ENCODE data around the gene PM20D2.
A peak's percentile ranks its signal among the peaks of the same experiment; 100 is the strongest.

The PM20D2 gene

DNA sequence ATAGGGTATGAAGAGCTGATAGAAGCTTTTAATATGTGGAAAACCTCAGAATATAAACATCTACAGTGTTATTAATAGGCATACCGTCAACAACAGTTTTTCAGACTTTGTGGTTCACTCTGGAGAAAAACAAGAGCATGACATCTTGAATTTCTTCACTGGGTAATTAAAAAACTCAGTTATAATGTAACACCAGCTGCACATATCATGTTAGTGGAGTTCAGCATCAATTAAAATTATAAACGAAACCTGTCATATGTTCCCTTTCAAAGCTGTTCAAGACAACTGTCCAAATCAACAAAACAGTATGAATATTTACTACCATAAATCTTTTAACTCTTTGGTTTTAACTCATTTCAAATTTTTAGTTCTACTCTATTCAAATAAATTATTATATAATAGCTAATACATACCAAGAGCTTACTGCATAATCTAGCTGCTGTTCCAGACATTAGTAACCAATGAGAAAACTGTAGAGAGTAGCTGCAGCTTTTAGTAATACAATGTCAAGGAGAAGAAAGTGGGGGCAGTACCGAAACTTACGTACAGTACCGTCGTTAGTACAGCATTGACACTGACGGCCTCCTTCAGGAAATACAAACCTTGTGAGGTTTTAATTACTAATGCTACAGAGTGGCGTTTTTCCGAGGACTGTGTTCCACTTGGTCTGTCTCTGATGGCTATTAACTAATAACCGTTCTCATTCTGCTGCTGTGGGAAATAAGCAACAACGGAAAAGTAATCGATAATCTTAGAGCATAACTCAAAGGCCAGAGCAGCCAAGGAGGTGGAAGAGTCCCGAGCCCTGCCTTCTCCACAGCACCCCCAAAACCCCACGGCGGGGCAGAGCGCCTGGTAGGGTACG is 532 bp upstream of the PM20D2 start:
- DNase-seq: peak in 3 of 5 donors; percentile 5 to 67 (median 17)

GRCh38 chr6:89146718-89147700 is 1.2 kb downstream of the PM20D2 start:
- DNase-seq: peak in 2 of 5 donors; percentile 4 to 30

DNA sequence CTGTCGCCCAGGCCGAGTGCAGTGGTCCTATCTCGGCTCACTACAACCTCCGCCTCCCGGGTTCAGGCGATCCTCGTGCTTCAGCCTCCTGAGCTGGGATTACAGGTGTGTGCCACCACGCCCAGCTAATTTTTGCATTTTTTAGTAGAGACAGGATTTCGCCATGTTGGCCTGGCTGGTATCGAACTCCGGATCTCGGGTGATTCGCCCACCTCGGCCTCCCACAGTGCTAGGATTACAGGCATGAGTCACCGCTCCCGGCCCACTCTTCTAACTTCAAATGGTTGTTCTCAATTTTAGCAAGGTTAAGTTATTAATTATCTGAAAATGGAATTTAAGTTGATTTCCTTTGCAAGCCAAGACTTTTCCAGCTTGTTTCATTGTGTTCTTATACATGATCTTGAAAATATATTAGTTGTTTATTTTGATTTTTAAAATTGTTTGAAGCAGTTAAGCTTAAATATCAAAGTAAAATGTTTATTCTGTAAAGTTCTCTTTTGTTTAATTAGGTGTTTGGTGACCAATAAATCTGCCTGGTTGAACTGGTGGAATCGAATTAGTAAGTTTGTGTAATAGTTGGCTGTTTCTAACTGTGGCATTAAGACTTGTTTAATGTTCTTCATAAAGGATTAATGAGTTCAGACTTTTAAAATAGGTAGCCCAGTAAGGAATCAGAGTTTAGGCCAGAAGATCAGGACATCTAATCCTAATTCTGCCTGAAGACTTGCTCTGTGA is 2.3 kb downstream of the PM20D2 start:
- no peak for DNase-seq

GRCh38 chr6:89154131-89154530 is 8.3 kb downstream of the PM20D2 start:
- no peak for DNase-seq

DNA sequence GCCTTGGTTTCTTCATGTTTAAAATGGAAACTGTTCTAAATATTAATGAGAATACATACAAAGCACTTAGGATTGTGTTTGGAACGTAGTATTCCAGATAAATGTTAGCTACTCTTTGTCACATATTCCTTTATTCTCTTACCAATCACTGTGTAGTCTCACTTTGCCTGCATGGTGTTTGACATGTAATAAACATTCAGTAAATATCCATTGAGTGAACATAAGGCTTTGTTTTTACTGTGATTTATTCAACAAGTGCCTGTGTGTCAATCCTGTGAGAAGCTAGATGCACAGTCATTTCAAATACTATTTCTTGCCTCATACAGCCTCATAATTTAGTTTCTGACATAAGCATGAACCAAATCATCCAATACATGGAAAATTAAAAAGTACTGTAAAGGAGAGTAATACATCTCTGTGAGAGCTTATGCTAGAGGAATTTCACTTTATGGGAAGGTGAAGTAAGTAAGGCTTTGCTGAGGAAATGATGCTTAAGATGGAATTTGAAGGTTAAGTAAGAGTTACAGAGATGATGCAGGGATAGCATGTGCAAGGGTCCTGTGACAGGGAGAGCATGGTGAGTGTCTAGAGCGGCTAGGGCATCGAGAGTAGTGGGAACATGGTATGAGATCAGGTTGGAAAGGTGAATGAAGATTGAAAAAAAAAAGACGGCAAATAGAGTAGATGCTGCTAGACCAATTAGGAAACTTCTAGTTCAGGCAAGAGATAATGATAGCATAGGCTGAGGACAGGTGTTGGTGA is 14.7 kb downstream of the PM20D2 start:
- no peak for DNase-seq

DNA sequence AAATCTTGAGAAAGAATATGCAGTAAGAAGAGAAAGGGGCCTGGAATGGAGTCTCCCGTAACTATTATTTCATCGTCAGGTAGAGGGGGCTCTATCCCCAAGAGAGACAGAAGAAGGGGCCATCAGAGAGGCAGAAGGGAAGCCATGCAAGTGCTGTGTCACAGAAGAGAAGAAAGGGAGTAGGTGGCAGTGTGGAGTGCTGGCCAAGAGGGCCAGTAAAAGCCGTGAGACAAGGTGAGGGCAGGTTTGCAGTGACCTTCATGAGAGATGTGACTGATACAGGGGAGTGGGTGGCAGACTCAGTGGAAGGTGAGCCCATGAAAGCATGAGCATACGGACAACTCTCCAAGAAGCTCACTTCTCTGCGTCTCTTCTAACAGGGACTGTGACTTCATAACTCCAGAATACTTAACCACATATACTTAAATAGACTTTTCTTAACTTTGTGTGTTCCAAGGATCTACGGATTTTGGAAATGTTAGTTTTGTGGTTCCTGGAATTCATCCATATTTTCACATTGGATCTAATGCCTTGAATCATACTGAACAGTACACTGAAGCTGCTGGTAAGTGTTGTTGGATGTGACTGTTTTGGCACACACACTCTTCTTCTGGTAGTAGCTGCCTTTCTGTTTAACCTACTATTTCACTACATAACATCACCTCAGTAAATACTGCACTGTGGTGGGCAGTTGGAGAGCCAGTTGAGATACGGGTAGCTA is 15.6 kb downstream of the PM20D2 start:
- no peak for DNase-seq

- DNase-seq: no peak
Measured at GRCh38 chr6:89162047-89162371, 16.2 kb downstream of the PM20D2 start.

- DNase-seq: no peak
Measured at GRCh38 chr6:89172131-89172530, 26.3 kb downstream of the PM20D2 start.

DNA sequence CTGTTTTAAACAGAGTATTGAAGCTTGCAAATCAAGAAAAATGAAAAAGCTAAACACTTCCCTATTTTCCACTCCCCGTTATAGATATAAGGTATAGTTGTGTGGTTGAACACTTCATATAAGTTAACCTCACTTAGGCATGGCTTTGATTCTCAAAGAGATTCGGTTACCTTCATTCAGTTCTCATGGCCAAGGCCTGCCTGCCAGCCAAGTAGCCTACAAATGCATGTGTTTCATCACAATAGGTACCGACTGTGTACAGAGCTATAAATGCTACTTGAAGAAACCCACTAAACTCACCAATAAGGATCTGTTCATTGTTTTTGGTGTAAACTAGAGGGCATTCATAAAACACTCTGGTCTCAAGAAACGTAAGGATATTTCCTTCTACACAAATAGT is 27.8 kb downstream of the PM20D2 start:
- no peak for DNase-seq

DNA sequence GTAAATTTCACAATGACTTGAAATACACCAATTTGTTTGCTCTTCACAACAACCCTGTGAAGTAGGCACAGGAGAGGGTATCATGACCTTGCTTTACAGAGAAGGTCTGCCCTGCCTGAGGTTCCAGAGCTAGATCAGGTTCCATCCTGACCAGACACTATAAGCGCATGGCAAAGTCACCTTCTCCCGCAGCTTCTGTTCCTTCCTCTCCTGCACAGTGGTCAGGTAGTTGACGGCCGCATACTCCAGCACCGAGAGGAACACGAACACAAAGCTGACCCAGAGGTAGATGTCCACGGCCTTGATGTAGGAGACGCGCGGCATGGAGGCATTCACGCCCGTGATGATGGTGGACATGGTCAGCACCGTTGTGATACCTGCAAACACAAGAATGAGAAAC is 34.3 kb downstream of the PM20D2 start:
- no peak for DNase-seq

DNA sequence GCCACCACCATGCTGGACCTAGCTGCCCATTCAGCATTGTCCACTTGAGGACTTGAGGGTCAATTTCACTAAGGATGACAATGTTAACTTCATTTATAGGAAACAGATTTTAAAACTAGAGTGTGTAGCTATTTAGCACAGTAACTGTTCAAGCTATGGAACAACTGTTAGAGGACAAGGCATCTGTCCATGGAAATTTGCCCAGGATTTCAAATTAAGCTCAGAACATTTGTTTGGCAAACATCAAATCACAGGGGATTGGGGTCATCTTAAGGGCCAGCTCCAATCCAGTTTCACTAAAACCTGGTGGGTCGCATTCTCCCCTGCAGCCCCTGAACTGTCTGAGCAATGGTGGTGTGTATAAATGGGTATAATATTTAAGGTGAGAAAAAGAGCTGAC is 35.1 kb downstream of the PM20D2 start:
- no peak for DNase-seq

DNA sequence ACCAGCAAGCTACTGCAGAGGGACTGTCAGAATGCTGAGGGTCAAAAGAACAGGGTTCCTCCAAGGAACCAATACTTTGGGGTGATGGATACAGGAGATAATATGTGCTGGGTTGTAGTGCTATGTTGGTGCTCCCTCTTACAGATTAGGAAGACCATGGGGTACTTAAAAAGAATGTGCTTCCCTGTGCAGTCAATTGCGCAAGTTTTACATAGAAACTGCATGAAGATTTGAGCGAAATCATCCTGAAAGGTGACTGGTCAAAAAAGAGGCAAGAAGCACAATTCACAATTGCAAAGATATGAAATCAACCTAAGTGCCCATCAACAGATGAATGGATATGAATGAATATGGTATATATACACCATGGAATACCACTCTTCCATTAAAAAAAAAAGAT is 37.4 kb downstream of the PM20D2 start:
- DNase-seq: no peak

DNA sequence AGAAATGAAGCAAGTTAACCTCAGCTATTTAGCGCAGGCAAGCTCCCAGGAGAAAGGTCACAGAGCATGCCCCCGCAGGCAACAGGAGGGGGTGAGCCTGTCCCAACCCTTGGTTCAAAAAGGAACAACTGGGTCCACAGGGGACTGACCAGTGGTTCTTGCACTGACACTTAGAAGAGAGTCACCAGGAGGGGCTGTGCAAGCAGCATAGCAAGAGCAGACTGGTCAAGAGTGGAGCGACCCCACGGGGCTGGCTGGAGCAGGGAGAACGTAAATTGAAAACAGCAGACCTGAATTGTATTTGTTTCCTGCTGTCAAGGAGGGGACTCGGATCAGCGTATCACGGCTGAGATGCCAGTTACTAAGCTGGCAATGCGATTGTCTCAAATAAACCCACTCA is 38.5 kb downstream of the PM20D2 start:
- DNase-seq: no peak

DNA sequence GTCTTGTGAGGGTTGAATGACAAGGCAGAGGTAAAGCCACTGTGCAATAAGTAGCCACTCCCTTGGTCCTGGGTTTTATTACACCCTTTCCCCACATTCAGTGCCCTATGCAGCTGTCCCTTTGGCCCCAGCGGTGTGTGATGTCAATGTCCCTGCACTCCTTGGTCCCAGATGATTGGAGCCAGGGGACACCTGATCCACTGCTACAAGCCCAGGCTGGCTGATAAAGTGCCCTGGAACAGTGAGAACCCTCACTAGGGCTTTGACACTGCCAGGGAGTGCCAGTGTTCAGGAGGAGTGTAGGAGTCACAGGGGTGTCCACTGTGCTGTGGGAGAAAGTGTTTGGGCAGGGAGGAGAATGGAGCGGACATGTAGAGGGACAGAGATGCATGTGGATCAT is 40.9 kb downstream of the PM20D2 start:
- no peak for DNase-seq

DNA sequence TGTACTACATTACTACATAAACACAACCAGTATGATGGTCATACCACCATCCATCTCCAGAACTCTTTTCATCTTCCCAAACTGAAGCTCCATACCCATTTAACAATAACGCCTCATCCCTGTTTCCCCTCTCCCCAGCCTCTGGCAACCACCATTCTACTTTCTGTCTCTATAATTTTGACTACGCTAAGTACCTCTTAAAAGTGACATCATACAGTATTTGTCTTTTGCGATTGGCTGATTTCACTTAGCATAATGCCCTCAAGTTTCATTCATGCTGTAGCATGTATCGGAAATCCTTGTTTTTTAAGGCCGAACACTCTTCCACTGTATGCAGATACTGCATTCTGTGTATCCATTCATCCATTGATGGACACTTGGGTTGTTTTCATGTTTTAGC is 41.6 kb downstream of the PM20D2 start:
- no peak for DNase-seq

- DNase-seq: no peak
Measured at GRCh38 chr6:89190741-89191140, 44.9 kb downstream of the PM20D2 start.

GRCh38 chr6:89194559-89194958 is 48.7 kb downstream of the PM20D2 start:
- DNase-seq: no peak

- DNase-seq: no peak
Measured at GRCh38 chr6:89197141-89197540, 51.3 kb downstream of the PM20D2 start.

- DNase-seq: no peak
Measured at GRCh38 chr6:89198235-89198634, 52.4 kb downstream of the PM20D2 start.

DNA sequence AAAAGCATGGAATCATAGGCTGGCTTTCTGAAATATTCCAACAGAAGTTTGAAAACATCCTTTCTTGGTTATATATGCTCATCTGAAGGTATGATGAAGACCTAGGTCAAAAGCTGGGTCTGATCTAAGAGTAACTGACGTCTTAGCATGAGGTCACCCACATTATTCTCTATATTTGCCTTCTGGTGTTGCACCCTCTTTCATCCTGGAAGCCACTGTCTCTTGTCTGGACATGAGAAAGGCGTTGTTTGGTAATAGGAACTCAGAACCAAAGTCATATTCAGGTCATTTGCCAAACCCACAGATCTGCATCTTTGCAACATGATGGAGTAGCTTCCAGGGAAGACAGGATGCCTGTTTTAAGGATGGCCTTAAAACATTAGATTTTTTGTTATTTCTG is 53.7 kb downstream of the PM20D2 start:
- no peak for DNase-seq

DNA sequence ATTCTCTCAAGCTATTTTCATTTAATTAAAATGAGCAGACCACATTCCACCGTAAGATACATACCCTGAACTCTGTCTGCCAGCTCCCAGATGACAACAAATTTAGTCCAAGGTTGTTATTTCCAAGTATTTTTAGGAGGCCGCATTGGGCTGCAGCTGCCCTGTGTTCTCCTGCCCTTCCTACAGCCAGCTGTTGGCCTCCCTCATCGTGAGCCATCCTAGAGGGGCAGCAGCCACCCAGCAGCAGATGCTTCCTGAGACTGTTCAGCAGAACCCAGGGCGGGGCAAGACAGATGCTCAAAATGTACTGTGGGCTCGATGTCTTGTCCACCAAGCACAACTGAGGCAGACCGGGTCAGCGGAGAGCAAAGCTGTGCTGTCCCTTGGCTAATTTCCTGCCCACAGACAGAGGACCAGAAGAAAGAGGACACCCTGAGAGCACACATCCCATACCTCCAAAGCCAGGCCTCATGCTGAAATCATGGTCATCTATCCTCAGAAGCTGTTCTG is 54.9 kb downstream of the PM20D2 start:
- DNase-seq: no peak

All from T-helper 1 cell (primary cell).